Right forelimb (tissue), 1 donor: Measurements from ENCODE around the gene RAD51B.

Experiments used
- DNase-seq: peaks from one replicate; pipeline ENCODE4 v3.0.0-alpha.2; 2018

RAD51B gene

GRCh38 chr14:68634332-68634731 lies 814.8 kb downstream of the RAD51B start:
- peak; percentile 56 for DNase-seq

- DNase-seq, result peak; percentile 15
These were observed 815.5 kb downstream of the RAD51B start for GRCh38 chr14:68634874-68635595.

GRCh38 chr14:68636597-68636996 lies 817.0 kb downstream of the RAD51B start:
- DNase-seq, result peak; percentile 38

GRCh38 chr14:68637106-68638021 lies 817.8 kb downstream of the RAD51B start:
- peak; percentile 51 for DNase-seq

- peak; percentile 43 for DNase-seq
These were observed 818.8 kb downstream of the RAD51B start for GRCh38 chr14:68638141-68638999.

GRCh38 chr14:68639000-68639757 lies 819.6 kb downstream of the RAD51B start:
- peak; percentile 41 for DNase-seq

GRCh38 chr14:68639758-68640574 lies 820.4 kb downstream of the RAD51B start:
- DNase-seq, result peak; percentile 32

- peak; percentile 25 for DNase-seq
These were observed 824.1 kb downstream of the RAD51B start for GRCh38 chr14:68643673-68644072.

GRCh38 chr14:68644101-68644500 lies 824.5 kb downstream of the RAD51B start:
- peak; percentile 13 for DNase-seq

- no peak for DNase-seq
These were observed 825.8 kb downstream of the RAD51B start for GRCh38 chr14:68645371-68645770.

GRCh38 chr14:68649476-68650189 lies 830.1 kb downstream of the RAD51B start:
- peak; percentile 13 for DNase-seq

GRCh38 chr14:68650404-68650994 lies 830.9 kb downstream of the RAD51B start:
- no peak for DNase-seq

- DNase-seq, result peak; percentile 35
These were observed 831.5 kb downstream of the RAD51B start for GRCh38 chr14:68651075-68651474.

GRCh38 chr14:68651652-68652432 lies 832.3 kb downstream of the RAD51B start:
- peak; percentile 60 for DNase-seq

- no peak for DNase-seq
These were observed 832.8 kb downstream of the RAD51B start for GRCh38 chr14:68652433-68652690.

GRCh38 chr14:68653108-68653507 lies 833.5 kb downstream of the RAD51B start:
- peak; percentile 4 for DNase-seq

GRCh38 chr14:68653804-68654203 lies 834.2 kb downstream of the RAD51B start:
- peak; percentile 13 for DNase-seq

GRCh38 chr14:68654471-68654941 lies 834.9 kb downstream of the RAD51B start:
- peak; percentile 41 for DNase-seq
